Measurements from ENCODE around the gene TLDC2.

DNA sequence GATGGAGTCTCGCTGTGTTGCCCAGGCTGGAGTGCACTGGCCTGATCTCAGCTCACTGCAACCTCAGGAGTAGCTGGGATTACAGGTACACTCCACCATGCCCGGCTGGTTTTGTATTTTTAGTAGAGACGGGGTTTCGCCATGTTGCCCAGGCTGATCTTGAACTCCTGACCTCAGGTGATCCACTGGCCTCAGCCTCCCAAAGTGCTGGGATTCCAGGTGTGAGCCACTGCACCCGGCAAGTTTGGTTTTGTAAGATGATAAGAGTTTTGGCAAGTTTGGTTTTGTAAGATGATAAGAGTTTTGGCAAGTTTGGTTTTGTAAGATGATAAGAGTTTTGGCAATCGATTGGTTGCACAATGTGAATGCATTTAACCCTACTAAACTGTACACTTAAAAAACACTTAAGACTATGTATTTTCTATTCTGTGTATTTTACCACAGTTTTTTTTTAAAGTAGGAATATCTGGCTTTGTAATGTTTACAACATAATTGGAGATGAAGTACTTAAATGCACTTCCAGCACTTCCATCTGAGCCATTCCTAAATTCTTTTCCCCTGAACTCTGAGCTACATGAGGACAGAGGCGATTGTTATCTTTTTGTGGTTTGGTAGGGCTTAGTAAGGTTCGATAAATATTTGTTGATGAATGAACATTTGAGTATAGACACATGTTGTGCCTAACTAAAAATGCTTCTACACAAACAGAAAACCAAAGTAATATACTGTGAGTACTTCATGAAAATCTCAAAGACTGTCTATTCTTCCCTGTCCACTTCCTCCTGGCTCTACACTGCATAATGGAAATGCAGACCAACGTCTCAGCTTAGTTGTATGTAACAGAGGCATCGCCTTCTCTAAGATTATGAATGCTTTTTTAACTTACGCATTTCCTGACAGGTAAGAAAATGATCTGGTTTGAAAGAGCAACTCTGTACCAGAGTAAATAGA is 56.8 kb downstream of the TLDC2 start:
- TF ChIP-seq, protein P1, sequence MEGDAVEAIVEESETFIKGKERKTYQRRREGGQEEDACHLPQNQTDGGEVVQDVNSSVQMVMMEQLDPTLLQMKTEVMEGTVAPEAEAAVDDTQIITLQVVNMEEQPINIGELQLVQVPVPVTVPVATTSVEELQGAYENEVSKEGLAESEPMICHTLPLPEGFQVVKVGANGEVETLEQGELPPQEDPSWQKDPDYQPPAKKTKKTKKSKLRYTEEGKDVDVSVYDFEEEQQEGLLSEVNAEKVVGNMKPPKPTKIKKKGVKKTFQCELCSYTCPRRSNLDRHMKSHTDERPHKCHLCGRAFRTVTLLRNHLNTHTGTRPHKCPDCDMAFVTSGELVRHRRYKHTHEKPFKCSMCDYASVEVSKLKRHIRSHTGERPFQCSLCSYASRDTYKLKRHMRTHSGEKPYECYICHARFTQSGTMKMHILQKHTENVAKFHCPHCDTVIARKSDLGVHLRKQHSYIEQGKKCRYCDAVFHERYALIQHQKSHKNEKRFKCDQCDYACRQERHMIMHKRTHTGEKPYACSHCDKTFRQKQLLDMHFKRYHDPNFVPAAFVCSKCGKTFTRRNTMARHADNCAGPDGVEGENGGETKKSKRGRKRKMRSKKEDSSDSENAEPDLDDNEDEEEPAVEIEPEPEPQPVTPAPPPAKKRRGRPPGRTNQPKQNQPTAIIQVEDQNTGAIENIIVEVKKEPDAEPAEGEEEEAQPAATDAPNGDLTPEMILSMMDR (IDR thresholded peaks at IDR 0.05), result no peak
- no peak for TF ChIP-seq POLR2A (IDR thresholded peaks at IDR 0.05)

Measured in testis (tissue), 2 donors.